Astrocyte (in vitro differentiated cells and primary cell): ENCODE results near the gene PGBD2.

ENCODE experiments used
- CTCF ChIP-seq: IDR thresholded peaks from 2 replicates; pipeline ENCODE4 v1.5.1; 2011; ENCODE audit warnings: low read depth, mild to moderate bottlenecking, inconsistent platforms, low read length, moderate library complexity; ENCODE audit not compliant: insufficient read depth
- EZH2 ChIP-seq: IDR thresholded peaks from 2 replicates; pipeline ENCODE4 v1.6.1; 2012; ENCODE audit warnings: mild to moderate bottlenecking, low read length, inconsistent platforms; ENCODE audit not compliant: insufficient read depth

GRCh38 chr1:248906009-248906752 is at the start of gene PGBD2:
- peak; percentile 29 for TF ChIP-seq CTCF
- TF ChIP-seq EZH2, result no peak
